ENCODE results near the gene GRM4. TPM values are rescaled to one million over a fixed set of nuclear protein-coding genes. Genes with fewer than 3 reads are reported as not detected.

The GRM4 gene
- total and polyA plus RNA-seq, 9 of the 15 experiments (the other 6 are each of a cell fraction or from before 2014, with no cell fraction given) = 0.18 TPM; not detected in 8

- no peak for TF ChIP-seq HNRNPLL (IDR thresholded peaks at IDR 0.05; ENCODE audit: low read depth, low read length, poor library complexity, severe bottlenecking)
- no peak for TF ChIP-seq ZBTB5 (IDR thresholded peaks at IDR 0.05)
- no peak for TF ChIP-seq FOS (IDR thresholded peaks at IDR 0.05; ENCODE audit: extremely low read depth, insufficient read length)
- TF ChIP-seq CBFA2T3 (IDR thresholded peaks at IDR 0.05) = no peak
- no peak for TF ChIP-seq ADNP (tag; IDR thresholded peaks at IDR 0.05)
- no peak for TF ChIP-seq SREBF1 (IDR thresholded peaks at IDR 0.05; ENCODE audit: borderline replicate concordance, low read depth, low read length)
- TF ChIP-seq CTBP1 (IDR thresholded peaks at IDR 0.05; ENCODE audit: borderline replicate concordance) = no peak
- TF ChIP-seq CBX8 (IDR thresholded peaks at IDR 0.05; ENCODE audit: borderline replicate concordance, extremely low read depth, low read depth, low read length, poor library complexity, severe bottlenecking) = no peak
- TF ChIP-seq ELK3 (CRISPR knock-in tag; IDR thresholded peaks at IDR 0.05) = no peak
- no peak for TF ChIP-seq SMAD4 (CRISPR knock-in tag; conservative IDR thresholded peaks at IDR 0.05)
Observed at GRCh38 chr6:34145161-34146020, 496 bp downstream of the GRM4 start (continued).
